Hindlimb muscle (tissue), 1 donor: Measurements from ENCODE around the gene RBM12. TPM values are rescaled to one million over a fixed set of nuclear protein-coding genes. Genes with fewer than 3 reads are reported as not detected.

ENCODE experiments used
- DNase-seq: peaks from one replicate; pipeline ENCODE4 v3.0.0-alpha.2; 2013
- polyA plus RNA-seq: library from polyadenylated mRNA; unstranded; fragments of 120-200 nt; gene quantifications from one replicate; pipeline ENCODE4 v1.2.1, GENCODE V29; 2013; ENCODE audit not compliant: insufficient read length

RBM12 gene
- polyA plus RNA-seq, 1 donor = 49.3 TPM

DNA sequence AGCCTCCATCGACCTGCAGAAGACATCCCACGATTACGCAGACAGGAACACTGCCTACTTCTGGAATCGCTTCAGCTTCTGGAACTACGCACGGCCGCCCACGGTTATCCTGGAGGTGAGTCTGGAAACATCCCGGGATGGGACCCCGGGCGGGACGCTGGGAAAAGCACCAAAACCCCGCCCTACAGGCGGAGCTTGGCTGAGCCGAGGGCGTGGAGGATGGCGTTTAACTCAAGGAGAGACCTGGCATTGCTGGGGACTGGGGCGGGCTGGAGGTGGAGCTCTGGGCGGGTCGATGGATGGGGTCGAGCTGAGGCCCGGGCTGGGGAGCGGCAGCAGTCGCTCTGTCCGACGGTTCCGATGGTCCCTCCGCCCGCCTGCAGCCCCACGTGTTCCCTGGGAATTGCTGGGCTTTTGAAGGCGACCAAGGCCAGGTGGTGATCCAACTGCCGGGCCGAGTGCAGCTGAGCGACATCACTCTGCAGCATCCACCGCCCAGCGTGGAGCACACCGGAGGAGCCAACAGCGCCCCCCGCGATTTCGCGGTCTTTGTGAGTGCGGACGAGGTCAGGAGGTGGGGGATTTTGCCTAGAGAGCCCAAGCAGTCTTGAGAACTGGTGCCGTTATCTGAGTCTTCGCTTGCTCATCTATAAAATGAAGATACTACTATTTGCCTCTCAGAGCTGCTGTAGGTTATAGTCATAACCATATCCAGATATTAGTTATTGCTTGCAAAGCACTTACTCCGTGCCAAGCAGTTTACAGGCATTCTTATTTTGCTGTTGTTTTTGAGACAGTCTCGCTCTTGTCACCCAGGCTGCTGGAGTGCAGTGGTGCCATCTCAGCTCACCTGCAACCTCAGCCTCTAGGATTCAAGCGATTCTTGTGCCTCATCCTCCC lies 45.3 kb downstream of the RBM12 start:
- peak; percentile 88 for DNase-seq

GRCh38 chr20:35618263-35619131 lies 46.2 kb downstream of the RBM12 start:
- DNase-seq = no peak

DNA sequence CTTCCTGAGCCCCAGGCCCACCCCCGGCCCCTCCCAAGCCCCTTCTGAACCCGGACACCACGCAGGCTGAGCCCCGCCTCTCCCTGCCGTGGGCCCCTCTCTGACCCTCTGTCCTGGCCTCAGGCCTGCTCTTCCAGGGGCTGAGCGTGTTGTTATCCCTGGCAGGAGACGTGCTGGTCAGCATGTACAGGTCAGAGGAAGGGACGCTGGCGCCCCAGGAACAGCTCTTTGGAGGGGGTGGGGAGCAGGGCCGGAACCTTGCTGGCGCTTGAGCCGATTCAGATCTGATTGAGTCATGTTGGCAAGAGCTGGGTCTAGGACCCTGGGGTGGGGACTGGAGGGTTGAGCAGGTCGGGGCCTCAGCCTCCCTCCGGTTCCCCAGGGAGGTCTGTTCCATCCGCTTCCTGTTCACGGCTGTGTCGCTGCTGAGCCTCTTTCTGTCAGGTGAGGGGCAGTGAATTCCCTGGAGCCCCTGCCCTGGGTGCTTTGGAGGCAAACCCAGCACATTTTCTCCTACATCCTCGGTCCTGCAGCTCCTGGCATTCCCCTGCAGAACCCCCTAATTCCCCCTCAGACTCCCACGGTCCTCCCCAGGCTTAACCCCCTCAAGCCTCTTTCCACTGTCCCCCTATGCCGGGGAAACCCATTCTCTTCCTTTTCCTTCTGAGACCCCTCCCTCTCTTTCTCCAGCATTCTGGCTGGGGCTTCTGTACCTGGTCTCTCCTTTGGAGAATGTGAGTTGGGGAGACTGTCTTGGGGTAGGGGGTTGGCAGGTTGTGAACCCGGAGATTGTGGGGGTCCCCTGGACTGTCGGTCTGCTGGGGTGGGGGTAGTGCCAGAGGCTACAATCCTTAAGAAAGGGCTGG lies 47.1 kb downstream of the RBM12 start:
- peak; percentile 74 for DNase-seq

- DNase-seq = peak; percentile 81
These were observed 48.0 kb downstream of the RBM12 start for GRCh38 chr20:35616465-35617396.

DNA sequence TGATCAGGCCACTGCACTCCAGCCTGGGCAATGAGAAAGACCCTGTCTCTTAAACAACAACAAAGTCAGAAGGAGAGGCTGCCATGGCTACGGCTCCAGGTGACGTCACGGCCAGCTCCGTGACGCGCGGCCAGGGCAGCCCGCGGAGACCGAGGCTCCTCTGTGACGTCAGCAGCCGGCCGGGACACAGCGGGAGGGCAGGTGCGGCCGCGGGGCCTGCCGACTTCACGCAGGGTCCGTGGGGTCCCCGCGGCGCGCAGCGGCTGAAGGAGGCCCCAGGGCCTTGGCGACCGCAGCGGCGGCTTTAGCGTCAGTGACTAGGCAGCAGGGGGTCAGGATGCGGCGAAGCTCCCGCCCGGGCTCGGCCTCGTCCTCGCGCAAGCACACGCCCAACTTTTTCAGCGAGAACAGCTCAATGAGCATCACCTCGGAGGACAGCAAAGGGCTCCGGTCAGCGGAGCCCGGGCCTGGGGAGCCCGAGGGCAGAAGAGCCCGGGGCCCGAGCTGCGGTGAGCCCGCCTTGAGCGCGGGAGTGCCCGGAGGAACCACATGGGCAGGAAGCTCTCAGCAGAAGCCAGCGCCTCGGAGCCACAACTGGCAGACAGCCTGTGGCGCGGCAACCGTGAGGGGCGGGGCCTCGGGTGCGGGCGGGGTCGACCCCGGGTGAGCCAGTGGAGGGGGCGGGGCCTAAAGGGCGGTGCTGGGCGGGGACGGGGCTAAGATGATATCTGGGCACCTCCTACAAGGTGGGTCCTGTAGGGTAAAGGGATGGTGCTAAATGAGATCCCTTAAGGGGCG lies 48.8 kb downstream of the RBM12 start, which contains the start of gene SPAG4:
TSS of gene SPAG4 (plus strand) at position 163 of the 798 bp plus-strand sequence. CDS start at position 338, 175 bp downstream.
- DNase-seq = peak; percentile 89

- no peak for DNase-seq
These were observed 53.2 kb downstream of the RBM12 start for GRCh38 chr20:35611482-35611881.

GRCh38 chr20:35610833-35611427 lies 53.8 kb downstream of the RBM12 start:
- DNase-seq = no peak

DNA sequence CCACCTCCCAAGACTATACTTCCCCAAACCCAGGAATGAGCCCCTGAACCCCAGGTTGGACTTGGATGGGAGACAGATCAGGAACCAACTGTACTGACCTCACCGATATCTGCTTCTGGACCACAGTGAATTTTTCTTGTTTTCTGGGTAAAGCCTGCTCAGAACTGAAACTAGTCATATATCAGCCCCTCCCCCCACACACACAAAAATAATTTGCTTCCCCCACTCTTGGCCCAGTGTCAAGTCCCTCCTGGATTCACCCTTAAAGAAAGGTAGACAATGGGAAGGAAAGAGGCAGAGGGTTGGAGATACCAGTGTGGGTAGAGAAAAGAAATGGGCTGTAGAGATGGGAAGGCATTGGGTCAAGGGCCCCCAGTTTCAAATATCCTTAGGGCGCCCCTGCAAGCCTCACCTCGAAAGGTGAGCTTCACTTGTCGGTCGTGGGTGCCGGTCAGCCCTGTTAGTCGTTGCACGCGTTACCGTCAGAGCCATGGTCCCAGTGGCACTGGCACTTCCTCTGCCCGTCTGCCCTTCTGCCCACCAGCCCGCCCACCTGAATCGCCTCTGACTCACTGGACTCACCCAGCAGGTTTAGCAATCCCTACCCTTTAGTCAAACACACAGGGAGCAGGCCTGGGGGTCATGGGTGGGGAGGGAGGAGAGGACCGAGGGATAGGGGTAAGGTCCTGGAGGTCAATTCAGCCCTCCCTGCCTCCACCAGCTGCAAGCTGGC lies 57.5 kb downstream of the RBM12 start:
- DNase-seq = no peak

GRCh38 chr20:35606127-35606526 lies 58.6 kb downstream of the RBM12 start:
- no peak for DNase-seq

DNA sequence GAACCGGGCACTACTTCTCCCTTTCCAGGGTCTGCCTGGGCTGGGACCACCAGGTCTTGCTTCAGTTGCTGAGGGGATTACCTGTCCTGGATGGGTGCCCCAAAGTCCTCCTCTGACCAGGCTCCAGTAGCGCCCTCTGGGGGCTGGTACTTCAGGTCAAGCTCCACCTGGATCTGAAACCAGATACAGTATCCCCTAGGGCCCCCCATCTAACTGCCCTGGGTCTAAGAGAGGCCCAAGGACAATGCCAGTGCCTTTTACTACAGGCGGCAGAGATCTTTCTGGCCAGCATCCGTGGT lies 60.3 kb downstream of the RBM12 start:
- no peak for DNase-seq

GRCh38 chr20:35603695-35604448 lies 60.8 kb downstream of the RBM12 start:
- no peak for DNase-seq

DNA sequence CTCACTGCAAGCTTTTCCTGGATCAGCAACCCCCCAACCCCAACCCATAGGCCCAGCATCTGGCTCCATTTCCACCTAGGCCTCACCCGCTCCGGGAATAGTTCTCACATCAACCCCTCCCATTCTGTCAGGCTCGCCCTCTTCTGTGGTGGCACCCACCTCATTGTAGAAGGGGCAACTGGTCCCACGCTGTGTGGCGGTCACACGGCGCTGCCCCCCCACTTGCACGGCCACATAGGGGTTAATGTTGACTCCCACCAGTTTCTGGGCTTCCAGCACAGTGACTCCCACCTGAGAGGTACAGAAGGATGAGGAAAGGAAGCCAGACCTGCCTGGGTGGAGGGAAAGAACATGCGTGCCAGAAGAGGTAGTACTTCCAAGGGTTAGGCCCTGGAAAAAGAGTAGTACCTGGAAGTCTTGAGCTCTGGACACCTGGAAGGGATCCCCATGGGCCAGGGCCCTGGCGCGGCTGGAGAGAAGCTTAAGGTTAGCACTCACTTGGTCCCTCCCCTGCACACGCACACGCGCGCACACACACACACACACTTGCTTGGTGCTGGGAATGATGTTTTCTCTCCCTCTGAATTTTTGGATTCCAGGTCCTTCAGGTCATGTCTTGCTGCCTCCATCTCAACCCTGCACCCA lies 61.7 kb downstream of the RBM12 start:
- no peak for DNase-seq

DNA sequence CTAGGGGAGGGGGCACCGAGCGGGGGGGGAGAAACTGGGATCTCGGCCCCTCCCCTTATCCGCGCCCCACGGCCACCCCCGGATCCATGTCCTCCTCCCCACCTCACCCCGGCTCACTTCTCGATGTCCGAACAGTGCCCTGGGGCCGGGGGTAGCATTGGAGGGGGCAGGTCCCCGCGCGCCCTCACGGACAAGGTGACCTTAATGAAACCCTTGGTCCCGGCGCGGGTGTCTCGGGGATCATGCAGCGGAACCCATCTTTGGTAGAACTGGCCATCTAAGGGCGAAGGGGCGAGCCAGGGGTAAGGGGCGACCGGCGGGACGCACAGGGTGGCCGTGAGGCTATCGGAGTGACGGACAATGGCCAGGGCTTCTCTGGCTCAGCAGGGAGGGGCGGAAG lies 62.7 kb downstream of the RBM12 start:
- DNase-seq = no peak

DNA sequence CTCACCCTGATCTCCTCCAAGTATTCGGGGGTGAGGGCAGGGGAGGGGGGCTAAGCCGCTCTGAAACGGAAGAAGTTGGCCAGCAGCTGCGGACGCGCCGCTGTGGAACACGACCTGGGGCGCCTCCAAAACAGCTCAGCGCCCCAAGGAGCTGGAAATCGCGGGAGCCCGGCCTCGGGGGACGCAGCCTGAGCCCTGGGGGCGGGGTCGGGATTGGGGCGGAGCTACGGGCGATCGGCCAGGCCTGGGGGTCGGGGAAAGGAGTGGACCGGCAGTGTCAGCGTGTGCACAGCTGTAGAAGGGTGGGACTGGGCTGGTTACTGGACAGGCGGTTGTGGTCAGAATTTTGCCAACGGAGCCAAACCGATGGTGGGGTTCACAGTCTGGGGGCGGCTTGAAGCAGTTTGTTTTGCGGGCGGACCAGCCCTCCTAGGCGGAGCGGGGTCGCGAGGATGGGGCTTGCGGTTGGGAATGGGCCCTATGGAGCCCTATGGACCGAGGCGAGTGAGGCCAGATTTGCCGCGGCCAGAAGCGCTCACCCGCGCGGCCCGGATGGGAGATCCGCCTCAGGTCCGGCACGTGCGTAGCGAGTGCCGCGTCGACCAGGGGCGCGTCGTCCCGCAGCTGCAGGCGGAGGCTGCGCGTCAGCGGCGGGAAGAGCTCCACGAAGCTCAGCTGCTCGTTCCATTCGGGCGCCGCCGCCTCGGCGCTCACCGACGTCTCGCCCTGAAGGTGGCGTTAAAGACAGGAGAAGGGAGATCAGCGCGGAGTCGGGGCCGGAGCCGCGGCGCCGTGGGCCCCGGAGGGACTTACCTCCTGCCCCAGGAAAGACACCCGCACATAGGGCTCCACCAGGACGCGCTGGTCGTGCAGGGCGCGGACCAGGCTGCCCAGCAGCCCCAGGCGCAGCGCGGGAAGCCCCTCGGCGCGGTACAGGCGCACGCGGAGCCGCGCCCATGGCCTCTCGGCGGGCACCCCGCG lies 63.4 kb downstream of the RBM12 start:
- DNase-seq = peak; percentile 92

DNA sequence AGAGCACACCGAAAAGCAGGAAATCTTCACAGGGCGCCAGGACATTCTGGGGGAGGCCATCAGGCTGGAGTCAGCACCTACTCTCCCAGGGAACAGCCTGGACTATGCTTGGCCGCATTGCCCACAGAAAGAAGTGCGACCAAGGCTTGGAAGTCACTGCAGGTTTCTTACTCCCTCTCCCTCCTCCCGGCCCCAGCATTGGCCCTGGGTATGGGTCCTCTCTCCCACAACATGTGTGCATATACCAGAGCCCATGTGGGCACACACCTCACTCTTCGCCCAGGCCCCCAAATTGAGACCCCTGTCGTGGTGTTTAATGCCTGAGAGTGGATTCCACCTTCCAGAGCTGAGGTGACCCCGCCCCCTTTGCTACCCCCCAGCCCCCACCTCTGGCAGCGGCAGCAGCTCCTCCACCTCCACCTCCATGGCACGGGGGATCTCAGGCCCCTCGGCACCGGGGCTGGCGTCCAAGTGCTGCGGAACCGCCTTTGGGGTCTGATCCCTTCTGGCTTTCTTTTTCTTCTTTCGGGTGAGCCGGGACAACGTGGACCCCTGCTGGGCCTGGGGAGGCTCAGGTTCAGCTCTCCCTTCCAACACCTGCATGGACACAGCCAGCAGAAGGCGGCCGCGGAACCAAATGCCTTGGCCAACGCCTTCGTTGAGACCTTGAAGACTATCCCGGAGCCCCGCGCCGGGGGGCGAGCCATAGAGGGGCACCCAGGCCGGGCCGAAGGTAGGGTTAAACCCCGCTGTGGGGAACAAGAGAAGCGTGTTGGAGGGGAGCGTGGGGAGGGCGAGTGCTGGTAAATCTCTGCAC lies 64.3 kb downstream of the RBM12 start:
- no peak for DNase-seq

DNA sequence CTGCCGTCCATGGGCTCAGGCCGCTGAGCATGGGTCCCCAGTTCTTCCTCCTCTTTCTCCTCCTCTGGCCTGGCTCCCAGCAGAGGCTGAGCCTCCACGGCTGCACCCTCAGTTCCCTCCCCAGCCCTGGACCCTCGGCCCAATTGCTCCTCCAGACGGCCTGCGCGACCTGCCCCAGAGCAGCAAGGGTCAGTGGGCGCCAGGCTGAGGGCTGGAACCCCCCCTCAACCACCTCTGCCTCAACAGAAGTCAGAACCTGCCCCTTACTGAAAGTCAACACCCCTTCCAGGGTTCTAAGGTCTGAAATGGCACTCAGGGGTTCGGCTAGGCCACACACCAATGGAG lies 65.0 kb downstream of the RBM12 start:
- DNase-seq = no peak
